HG03558 (cell line): ENCODE data around the gene CD248.
"Not testable (repeated sequence)": the region's sequence is repeated elsewhere in the genome, so short reads cannot be mapped to it uniquely, and the experiment has no call there.

Source experiments
- ATAC-seq: cut with Tn5 transposase; IDR thresholded peaks from one replicate; pipeline ENCODE4 v1.9.1; 2021; ENCODE audit warnings: moderate number of reproducible peaks; ENCODE audit not compliant: unreplicated experiment; ENCODE audit errors: extremely low read depth

The CD248 gene

DNA sequence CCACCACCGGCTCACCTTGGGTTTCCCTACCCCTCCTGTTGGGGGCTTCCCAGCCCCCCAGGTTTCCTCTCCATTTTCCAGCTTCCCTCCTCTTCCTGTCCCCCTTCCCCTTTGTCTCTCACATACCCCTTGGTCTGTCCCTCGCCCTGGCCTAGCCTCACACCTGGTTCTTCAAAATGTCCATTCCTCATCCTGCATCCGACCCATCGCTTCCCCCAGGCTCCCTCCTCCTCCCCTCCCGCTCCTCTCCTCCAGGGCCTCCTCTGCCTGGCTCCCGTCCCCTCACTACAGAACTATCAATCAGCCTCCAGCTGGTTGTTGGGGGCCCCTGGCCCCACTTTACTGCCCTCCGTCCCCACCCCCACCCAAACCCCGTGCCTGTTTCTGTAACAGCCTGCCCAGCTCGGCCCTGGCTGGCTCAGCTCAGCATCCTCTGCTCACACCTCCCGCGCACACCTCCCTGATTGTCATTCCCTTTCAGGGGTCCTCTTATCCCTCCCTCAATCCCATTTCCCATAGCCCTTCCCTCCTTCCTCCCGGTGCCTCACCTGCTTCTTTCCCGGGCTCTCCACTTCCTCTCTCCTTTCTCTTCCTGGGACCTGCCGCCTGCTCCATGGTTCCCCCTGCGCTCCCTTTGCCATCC is 37.6 kb downstream of the CD248 start:
- no peak for ATAC-seq

DNA sequence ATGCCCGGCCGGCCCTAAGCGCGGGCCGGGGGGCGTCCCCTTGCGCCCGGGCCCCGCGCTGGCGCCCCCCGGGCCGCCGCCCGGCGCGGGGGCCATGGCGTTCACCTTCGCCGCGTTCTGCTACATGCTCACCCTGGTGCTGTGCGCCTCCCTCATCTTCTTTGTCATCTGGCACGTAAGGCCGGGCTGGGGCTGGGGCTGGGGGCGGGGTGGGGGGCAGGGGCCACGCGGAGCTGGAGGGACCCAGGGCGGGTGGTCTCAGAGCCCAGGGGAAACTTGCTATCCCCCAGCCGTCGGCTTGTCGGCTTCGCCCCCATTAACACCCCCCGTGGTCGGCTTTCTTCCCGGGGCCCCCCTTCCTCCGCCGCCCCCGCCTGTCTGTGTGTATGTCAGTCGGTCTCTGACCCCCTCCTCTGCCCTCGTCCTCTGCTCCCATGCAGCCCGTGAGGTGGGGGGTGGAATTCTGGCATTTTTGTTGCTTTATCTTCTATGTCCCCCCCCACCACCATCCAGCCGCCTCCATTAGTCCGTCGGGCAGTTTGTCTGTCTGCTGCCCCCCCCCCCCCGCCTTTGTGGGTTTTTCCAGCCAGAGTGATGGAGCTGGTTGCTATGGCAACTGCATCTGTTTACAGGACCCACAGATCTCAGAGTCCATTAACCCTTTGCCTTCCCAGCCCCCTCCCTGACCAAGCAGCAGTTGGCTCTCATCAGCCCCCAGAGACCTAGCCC is 38.3 kb downstream of the CD248 start:
- no peak for ATAC-seq

DNA sequence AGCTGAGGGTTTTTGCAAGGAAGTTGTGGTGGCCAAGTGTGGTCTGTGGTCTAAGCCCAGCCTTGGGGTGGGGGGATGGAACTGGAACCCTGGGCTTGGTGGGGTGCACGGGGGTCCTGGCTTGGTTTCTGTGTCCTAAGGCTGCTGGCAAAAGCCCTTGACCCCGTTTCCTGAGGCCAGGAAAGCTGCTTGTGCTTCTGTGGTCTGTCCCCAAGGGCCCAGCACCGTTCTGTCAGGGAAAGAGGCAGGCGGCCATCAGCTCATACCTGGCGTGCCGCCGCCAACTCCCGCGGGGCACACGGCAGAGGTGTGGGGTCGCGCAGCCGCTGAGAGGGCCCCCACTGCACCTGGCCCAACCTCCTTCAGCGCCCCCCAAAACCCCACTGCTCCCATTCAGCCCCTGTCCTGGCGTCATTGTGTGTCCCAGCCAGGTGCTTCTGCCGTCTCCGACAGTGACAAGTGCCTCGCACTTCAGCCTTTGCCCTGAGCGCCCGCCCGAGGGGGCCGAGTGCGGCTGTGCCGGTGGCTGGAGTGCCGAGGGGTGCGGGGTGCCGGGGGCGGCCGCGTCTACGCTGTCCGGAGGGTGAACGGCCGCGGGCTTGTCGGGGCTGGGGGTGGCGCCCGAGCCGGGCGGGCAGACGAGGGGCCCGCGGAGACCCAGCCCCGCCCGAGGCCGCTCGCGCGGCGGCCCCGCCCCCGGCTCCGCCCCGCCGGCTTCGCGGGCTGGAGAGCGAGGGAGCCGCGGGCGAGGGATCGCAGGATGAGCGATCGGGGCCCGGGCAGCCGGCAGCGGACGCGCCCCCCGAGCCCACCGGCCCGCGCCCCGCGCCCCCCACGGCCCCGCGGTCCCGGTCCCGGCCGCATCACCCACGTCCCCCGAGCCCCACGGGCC is 39.1 kb downstream of the CD248 start, which contains the start of gene CNIH2:
Gene CNIH2 (plus strand): TSS at position 705 of the 892 bp plus-strand sequence. CDS start 282 bp downstream, outside the sequence.
- no peak for ATAC-seq

DNA sequence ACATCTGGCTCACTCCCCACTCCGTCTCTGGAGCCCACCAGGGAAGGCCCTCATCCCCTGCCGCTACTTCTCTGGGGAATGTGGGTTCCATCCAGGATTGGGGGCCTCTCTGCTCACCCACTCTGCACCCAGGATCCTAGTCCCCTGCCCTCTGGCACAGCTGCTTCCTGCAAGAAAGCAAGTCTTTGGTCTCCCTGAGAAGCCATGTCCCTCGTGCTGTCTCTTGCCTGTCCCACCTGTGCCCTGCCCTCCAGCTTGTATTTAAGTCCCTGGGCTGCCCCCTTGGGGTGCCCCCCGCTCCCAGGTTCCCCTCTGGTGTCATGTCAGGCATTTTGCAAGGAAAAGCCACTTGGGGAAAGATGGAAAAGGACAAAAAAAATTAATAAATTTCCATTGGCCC is 39.8 kb downstream of the CD248 start:
- not testable (repeated sequence) for ATAC-seq

DNA sequence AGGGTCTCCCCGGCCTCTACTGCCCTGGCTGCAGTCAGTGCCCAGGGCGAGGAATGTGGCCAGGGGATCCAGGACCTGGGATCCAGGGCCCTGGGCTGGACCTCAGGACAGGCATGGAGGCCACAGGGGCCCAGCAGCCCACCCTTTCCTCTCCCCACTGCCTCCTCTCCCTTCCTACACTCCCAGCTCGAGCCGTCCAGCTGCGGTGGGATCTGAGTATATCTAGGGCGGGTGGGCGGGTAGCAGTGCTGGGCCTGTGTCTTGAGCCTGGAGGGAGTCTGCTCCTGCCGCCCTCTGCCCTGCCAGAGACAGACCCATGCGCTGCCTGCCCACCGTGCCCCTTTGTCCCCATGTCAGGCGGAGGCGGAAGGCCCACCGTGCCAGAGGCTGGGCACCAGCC is 40.2 kb downstream of the CD248 start:
- ATAC-seq = not testable (repeated sequence)

DNA sequence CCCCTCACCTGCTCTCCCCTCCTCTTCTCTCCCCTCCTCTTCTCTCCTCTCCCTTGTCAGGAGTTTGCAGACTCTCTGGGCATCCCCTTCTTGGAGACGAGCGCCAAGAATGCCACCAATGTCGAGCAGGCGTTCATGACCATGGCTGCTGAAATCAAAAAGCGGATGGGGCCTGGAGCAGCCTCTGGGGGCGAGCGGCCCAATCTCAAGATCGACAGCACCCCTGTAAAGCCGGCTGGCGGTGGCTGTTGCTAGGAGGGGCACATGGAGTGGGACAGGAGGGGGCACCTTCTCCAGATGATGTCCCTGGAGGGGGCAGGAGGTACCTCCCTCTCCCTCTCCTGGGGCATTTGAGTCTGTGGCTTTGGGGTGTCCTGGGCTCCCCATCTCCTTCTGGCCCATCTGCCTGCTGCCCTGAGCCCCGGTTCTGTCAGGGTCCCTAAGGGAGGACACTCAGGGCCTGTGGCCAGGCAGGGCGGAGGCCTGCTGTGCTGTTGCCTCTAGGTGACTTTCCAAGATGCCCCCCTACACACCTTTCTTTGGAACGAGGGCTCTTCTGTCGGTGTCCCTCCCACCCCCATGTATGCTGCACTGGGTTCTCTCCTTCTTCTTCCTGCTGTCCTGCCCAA is 40.7 kb downstream of the CD248 start:
- no peak for ATAC-seq

DNA sequence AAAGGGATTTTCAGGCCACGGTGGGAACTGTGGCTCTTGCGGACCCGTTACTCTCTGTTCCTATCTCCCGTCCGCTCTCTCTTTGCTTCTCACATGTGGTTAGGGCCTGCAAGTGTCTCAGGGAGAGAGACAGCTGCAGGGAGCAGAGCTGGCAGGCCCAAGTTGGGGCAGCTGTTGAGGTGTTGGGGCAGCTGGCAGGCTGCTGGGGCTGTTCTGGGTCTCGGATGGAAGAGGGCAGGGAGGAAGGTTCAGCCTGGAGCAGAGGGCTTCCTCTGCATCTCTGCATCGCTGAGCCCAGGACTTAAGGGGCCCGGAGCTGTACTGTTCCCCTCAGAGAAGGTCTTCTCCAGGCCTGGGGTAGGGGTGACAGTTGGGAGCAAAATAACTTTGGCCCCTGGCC is 41.4 kb downstream of the CD248 start:
- ATAC-seq = no peak

DNA sequence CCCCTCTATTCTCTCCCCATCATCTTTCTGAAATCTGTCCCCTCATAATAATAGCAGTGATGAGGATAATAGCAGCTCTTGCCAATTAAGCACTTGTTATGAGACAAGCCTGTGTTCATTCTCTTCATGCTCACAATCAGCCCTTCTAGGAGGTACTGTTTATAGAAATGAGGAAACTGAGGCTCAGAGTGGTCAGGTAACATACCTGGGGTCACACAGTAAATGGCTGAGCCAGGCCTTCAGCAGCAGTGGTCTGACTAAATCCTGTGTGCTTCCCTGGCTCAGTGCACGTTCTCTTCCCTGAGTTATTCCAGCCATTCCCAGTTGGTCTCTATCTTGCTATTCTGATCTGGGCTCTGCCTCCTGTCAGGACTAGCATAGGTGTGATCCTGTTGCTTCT is 42.6 kb downstream of the CD248 start:
- no peak for ATAC-seq

DNA sequence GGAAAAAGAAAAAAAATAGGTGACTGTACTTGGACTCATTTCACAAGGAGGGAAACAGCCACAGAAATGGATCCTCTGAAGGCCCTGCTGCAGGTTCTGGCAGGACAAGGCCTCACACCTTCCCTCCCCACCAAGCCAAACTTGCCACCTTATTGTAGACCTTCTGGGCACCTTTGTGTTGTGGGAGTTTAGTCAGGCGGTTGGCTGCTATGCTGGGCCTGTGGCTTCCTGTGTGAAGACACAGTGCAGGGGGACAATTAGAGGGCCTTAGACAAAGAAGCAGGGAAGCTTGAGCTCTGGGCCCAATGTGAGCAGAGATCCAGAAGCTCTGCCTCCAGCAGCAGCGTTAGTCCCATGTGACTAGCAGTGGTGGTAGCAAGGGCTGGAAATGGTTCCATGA is 44.2 kb downstream of the CD248 start:
- no peak for ATAC-seq

DNA sequence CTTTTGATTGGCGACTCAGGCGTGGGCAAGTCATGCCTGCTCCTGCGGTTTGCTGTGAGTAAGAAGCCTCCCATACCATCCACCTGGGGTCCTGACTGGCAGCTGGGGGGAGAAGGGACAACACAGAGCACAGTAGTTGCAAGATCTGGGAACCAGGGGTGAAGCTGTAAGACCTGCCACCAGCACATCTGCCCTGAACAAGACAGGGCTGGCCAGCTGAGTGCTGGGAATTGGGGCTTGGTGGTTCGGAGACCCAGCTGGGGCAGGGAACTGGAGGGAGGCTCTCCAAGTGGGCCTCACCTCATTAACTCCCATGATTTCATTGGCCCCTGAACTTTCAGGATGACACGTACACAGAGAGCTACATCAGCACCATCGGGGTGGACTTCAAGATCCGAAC is 45.0 kb downstream of the CD248 start:
- no peak for ATAC-seq

DNA sequence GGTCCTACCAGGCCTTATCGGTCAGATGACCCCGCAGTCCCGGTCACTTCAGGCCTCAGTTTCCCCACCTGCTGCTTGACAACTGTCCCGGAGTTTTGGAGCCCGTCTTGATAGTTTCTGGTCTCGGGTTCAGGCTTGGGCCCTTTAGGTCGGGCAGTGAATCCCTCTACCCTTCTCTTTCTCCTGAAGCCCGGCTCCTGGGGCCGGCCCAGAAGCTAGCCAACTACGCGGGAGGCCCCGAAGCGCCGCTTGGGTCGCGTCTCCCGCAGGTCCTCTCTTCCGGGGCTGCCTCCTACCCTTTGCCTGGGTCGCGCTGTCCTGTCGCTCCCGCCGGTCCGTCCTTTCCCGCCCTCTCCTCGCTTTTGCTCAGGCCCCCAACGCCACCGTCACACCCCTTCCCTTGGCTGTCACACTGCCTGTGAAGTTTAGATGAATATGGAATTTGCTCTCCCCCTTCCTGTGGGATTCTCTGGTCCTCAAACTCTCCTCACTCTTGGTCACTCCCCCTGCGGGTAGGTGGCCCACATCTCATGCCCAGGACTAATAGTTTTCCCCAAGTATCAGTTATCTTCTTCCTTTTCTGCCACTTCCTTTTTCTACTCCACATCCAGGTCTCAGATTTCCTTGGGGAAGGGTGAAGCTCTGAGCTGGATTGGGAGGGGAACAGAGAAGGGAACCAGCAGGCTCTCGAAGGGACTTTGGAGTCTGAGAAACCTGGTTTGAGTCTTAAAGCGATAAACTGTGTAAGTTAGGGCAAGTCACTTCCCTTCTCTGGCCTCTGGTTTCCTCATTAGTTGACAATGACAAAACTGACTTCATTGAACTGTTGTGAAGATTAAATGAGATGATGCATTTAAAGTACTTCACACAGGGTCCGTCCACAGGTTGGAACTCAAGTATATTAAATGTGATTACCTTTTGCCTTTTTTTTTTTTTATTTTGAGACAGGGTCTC is 47.6 kb downstream of the CD248 start:
- ATAC-seq = no peak

DNA sequence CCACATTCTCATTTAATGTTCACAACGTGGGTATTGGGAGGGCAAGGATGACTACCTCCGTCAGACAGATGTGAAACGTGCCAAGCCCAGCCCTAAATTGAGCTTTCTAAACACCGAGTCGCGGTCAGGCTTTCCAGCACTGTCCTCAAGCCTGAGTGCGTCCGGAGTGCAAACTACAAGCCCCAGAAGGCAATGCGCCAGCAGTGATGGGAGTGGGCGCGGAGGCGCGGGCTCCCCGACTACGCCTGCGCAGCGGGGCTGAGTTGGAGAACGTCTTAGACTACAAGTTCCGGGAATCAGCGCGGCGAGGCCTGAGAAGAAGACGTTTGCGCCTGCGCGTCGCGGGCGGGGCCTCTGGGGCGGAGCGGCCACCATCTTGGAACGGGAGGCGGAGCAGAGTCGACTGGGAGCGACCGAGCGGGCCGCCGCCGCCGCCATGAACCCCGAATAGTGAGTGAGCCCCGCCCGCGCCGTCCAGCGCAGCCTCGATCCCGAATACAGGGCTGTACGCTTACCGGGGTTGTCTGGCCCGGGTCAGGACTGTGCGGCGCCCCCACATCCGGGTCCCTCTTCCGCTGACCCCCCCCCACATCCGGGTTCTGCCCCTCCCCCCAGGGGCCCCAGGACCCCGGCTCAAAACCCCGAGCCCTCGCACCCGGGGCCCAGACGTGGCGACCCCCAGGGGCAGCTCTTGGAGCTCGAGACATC is 48.4 kb downstream of the CD248 start, which contains the start of gene RAB1B:
Gene RAB1B (plus strand): TSS at position 396 of the 708 bp plus-strand sequence. CDS start 41 bp downstream, at position 437.
- peak; percentile 54 for ATAC-seq

DNA sequence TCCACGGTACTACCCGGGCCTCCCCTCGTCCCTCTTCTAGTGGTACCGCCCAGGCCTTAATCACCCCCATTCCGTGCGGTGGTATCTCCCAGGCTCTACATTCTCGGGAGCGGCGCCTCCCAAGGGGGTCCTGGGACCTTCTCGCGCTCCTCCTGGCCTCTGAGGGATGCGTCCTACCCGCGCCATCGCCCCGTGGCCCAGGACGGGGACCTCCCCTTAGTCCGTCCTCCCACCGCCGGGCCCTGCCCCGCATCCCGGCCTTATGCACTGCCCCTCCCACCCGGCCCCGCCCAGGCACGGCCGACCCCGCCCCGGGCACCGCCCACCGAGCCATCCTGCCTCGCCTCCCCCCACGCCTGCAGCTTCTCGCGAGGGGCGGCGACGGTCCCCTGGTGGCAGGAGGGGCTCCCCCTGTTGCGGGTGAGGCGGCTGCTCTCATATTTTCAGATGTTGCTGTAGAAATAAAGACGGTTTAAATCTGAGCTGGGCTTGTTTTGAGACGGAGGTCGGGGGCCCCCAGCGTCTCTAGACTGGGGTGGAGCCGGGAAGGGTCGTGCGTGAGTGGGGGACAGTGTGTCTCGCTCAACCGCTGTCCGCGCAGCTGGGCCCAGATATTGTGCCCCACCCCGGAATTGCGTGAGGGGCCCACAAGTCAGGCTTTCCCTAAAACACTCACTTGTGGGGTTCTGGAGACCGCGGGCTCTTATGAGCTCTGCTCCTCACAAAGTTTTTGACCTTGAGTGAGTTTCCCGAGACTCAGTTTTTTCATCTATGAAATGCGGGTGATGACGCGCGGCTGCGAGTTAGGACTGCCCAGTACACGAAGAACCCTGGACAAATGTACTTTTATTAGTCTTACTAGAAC is 49.2 kb downstream of the CD248 start:
- no peak for ATAC-seq

DNA sequence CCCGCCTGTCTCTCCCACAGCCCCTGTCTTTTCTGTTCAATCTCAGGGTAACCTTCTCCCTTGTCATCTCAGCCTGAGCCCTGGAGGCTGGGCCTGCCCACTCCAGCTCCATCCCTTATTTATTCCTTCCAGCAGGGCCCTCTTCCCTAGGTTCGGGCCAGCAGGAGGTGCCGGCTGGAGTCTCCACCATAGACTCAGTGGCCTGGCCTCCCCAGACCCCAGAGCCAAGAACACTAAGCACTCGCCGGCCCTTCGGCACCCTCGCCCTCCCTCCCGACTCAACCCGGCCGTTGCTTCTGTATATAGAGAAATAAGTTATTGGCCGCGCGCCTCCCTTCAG is 49.8 kb downstream of the CD248 start:
- ATAC-seq = no peak

DNA sequence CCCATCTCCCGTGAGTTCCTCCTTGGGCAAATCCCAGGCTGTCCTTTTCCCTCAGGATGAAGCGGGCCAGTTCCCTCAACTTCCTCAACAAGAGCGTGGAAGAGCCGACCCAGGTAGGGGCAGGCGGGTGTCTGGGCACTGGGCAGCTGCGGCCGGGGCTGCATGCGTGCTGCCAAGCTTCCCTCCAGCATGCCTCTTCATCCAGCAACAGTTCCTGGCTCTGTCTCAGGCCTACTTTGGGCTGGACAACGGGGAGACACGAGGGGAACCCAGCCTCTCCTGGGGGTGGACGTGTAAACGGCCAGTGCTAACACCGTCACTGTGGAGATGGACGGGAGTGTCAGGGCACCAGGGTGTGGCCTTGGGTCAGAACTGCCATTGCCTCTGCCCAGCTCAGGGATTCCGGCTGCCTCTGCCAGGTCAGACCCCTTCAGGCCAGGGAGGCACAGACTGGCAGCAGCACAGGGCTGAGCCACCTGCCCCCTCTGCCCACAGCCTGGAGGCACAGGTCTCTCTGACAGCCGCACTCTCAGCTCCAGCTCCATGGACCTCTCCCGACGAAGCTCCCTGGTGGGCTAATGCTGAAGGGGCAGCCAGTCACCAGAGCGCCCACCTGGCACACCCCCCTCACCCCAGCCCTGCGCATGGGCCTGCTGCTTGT is 50.3 kb downstream of the CD248 start:
- ATAC-seq = no peak

DNA sequence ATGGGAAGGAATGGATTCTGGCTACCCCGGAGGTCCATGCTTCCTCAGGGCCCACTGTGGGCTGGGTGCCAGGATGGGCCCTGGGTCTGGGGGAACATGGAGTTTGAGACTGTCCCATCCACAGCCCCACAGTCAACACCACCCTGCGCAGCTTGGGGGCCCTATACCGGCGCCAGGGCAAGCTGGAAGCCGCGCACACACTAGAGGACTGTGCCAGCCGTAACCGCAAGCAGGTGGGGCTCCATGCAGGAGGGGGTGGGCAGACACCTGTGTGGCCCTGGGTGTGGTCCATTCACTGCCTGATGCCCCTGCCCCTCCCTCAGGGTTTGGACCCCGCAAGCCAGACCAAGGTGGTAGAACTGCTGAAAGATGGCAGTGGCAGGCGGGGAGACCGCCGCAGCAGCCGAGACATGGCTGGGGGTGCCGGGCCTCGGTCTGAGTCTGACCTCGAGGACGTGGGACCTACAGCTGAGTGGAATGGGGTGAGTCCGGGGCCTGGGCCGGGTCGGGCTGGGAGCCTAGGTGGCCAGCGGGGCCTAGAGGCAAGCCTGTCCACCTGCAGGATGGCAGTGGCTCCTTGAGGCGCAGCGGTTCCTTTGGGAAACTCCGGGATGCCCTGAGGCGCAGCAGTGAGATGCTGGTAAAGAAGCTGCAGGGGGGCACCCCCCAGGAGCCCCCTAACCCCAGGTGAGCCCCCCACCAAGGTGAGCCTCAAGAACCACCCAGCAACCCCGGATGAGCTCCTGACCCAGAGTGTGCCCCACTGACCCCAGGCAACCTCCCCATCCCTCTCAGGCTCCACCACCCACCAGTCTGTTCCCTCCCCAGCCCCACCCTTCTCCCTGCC is 51.1 kb downstream of the CD248 start:
- no peak for ATAC-seq
